ENCODE measurements around the gene L3MBTL2. TPM values are rescaled to one million over a fixed set of nuclear protein-coding genes. Genes with fewer than 3 reads are reported as not detected.

L3MBTL2 gene
- total RNA-seq, 1 donor from 2014 or later = 25.8 TPM

DNA sequence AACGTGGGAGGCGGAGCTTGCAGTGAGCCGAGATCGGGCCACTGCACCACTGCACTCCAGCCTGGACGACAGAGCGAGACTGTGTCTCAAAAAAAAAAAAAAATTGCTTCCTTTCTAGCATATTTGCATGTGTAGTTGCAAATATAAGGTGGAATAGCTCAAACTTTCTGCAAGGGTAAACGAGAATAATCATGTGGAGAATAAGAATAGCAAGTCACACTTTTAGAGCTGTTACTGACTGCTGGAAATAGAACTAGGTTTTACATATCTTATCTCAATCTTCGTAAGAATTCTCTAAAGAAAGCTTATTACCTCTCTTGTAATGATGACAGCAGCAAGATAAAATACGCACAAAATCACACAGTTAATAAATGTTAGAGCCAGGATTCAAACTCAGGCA, 1.6 kb downstream of the L3MBTL2 start:
- no peak for DNase-seq (ENCODE audit: extremely low read depth, low read depth, low spot score)

DNA sequence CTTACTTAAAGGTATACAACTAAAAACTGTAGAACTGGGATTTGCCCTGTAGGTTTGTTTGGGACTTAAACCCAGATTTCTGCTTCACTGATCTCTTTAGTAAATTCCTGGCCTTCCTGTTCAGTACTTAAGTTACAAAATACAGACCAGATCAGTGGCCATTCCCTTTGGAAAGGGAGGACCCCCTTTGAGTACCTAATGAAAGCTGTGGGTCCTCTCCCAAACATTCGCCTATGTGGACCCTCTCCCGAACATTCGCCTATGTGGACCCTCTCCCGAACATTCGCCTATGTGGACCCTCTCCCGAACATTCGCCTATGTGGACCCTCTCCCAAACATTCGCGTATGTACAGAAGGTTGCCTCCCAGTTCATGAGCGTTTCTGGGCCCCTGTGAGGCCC, 10.3 kb downstream of the L3MBTL2 start:
- DNase-seq (ENCODE audit: extremely low read depth, low read depth, low spot score) = no peak

DNA sequence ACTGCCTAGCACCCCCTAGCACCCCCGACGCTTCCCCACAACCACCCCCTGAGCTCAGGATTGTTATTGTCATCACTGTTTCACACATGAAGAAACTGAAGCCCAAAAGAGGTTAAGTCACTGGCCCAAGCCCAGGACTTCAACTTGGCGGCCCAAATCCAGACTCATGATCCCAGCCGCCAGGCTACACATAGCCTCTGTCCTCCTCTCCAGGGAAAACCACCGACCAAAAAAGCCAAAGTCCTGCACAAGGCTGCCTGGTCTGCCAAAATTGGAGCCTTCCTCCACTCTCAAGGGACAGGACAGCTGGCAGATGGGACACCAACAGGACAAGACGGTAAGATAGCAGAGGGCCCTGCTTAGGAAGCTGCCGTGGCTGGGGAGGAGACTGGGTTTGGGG, 10.8 kb downstream of the L3MBTL2 start:
- DNase-seq (ENCODE audit: extremely low read depth, low read depth, low spot score) = no peak

DNA sequence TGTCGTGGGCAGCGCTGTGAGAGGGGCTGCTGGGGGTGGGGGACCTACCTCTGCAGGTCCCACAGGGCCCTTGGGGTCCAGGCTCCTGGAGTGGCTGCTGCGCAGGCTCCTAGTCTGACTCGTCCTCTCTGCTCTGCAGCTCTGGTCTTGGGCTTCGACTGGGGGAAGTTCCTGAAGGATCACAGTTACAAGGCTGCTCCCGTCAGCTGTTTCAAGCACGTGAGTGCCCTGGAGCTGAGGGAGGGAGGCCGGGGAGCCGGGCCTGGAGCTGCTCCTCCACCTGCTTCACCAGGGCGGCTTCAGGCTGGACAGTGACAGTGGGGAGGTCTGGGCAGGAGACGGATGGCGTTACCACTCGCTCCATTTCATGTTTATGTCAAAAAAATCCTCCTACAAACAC, 11.9 kb downstream of the L3MBTL2 start:
- no peak for DNase-seq (ENCODE audit: extremely low read depth, low read depth, low spot score)

DNA sequence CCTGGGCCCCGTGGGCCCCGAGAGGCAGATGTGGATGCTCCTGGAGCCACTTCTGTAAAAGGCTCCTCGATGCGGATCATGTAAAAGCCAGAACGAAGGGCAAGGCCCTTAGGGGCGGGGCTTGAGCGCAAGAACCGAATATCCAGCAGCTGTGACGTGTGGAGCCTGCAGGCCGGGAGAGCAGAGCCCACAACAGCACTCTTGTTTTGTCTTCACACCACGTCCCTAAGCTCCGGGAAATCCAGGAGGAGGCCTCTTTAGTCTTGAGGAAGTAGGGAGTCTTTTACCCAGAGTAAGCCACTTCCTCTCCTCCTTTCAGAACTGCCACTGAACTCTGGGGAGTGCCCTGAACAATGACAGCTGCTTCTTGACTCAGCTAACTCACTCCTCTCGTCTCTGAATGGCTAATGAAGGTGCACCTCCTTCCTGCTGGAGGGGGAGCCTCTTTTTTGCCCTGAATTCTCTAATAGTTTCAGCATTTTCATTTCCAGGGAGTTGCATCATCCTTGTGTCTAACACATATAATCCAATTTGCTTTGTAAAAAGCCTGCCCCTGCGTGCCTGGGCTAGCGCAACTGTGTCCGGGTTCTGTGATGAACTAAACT, 12.5 kb downstream of the L3MBTL2 start:
- DNase-seq (ENCODE audit: extremely low read depth, low read depth, low spot score) = no peak

DNA sequence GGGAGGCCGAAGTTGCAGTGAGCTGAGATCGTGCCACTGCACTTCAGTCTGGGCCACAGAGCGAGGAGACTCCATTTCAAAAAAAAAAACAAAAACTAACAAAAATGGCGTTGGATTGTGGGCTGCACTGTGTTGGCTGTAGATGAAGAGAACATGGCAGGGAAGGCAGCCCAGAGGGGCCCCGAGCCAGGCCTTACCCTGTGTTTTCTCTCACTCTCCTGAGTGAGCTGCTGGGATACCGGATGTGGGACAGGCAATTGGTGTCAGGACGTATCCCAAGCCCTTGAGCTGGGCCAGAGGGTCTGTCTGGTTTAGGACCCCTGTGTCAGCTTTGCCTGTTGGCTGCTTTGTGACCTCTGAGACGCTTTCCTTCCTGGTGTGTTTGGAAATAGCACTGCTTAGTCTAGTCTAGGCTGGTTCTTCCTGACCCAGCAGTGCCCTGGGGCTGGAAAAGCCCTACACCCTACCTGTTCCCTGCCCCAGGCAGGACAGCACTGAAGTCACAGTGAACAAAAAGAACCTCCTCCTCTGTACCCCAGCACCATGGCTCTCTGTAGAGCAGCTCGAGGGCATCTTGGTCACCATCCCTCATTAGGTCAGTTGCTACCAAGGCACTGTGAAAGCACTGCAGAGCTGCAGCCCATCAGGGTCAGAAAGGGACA, 17.9 kb downstream of the L3MBTL2 start:
- no peak for DNase-seq (ENCODE audit: extremely low read depth, low read depth, low spot score)

DNA sequence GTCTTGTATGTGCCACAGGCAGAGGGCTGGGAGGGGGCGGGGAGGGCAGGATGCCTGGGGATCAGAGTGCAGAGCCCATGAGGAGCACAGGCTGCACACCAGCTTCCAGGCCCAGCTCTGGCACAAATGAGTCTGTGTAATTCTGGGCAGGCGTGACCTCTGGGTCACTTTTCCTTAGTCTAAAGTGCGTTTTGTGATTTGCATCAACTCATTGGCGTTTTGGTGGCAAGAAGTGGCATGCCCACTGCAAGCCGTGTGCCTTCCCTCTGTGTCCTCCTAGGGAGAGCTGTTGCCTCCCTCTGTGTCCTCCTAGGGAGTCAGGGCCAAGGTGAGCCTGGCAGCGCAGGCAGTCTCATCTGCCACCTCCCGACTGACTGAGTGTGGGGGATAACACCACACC, 18.4 kb downstream of the L3MBTL2 start:
- DNase-seq (ENCODE audit: extremely low read depth, low read depth, low spot score) = no peak

DNA sequence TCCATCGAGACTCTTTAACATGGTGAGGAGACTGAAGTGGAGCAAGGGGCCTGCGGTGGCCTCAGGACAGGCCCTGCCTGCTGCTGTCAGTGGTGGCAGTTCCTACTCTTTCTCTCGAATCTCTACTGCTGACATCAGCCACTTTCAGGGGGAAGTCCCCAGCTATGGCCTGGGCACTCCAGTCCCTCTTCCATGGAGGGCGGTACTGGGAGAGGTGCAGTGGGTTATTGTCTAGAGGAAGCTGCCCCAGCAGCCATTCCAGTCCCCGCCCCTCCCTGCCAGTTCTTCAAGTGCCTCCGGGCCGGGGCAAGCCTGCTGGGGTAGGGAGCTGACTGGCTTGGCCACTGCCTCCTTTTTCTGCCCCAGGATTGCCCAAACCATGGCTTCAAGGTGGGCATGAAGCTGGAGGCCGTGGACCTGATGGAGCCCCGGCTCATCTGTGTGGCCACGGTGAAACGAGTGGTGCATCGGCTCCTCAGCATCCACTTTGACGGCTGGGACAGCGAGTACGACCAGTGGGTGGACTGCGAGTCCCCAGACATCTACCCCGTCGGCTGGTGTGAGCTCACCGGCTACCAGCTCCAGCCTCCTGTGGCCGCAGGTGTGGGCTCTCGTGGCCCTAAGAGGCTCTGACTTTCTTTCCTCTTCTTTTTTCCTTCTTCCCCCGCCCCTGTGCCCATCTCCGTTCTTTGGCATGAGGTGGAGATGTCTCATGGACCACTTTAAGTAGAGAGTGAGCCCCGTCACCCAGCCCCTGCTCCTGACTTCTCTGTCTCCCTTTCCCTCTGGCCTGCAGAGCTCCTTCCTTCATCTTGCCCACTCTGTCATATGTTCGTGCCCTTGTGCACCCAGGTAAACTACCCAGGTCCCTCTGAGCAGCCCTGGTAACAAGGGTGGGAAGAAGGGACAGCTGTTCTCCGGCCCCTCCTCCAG, 21.9 kb downstream of the L3MBTL2 start:
- DNase-seq (ENCODE audit: extremely low read depth, low read depth, low spot score) = no peak

DNA sequence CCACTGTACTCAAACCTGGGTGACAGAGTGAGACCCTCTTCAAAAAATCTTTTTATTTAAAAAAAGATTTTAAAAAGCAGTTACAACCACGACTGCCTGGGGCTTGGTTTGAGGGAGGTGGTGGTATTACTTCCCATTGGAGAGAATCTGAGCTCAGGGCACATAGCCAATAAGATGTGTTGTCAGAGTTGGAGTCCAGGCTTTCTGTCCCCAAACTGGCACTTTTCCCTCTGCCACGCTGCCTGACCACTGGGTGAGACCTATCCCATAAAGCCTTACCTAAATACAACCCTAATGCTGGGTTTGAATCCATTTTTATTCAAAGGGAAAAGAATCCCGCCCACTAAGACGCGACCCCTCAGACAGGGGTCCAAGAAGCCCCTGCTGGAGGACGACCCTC, 24.1 kb downstream of the L3MBTL2 start:
- no peak for DNase-seq (ENCODE audit: extremely low read depth, low read depth, low spot score)

DNA sequence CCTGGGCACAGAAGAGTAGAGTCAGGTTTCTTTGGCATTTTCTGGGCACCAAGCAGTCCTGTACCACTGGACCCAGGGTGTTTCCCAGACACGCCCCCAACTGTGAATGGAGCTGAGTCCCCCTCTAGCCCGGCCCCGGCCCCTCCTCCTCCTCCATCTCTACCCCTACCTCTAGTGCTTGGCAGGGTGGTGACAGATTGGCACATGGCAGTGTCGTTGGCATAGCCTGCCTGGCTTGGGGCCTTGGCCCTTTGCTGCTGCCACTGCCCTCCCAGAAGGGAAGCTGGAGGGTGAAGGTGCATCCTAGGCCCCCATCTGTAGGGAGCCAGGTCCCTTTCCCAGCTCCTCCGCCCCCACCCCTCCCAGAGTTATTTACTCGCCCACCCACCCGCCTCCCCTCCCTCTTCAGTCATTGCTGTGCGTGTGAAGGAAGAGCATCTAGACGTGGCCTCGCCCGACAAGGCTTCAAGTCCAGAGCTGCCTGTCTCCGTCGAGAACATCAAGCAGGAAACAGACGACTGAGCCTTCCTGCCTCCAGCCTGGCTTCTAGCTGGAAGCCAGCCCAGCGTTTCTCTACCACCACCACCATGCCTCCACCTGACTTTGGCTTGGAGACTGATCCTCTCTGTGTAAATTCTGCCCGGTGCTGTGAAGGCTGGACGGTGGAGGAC, 24.8 kb downstream of the L3MBTL2 start:
- peak; percentile 34 for DNase-seq (ENCODE audit: extremely low read depth, low read depth, low spot score)

DNA sequence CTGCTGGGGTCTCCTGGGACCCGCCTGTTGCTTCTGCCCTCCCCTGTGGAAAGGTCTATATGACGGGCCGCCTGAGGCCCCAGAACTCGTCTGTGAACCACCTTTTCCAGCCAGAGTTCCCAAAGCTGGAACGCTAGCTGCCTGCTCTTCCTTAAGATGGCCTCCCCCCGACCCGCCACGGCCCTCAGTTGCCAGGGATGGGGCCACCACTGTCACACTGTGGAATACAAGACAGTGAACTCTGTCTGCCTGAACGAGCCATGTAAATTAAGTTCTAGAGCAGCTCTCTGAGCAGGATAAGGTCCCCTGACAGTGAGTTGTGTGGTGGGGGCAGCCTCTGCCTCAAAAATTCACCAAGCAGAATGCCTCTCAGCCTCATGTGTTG, 25.3 kb downstream of the L3MBTL2 start:
- DNase-seq (ENCODE audit: extremely low read depth, low read depth, low spot score) = no peak

DNA sequence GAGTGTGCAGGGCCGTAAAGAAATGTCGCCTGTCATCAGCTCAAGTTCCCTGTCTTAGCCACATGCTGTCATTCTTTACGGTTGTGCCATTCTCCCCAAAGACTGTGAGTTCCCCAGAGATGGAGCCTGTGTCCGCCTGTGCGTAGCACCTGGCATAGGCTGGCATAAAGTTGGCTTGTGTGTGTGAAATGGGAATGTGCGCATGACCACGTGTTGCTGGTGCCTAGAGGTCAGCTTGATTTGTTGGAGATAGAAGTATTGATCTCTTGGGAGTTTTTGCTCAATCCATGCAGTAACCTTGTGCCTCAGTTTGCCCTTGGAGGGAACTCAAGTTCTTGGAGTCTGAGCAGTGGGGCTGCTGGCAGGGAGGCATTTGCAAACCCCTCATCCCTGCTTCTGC, 26.3 kb downstream of the L3MBTL2 start:
- no peak for DNase-seq (ENCODE audit: extremely low read depth, low read depth, low spot score)

DNA sequence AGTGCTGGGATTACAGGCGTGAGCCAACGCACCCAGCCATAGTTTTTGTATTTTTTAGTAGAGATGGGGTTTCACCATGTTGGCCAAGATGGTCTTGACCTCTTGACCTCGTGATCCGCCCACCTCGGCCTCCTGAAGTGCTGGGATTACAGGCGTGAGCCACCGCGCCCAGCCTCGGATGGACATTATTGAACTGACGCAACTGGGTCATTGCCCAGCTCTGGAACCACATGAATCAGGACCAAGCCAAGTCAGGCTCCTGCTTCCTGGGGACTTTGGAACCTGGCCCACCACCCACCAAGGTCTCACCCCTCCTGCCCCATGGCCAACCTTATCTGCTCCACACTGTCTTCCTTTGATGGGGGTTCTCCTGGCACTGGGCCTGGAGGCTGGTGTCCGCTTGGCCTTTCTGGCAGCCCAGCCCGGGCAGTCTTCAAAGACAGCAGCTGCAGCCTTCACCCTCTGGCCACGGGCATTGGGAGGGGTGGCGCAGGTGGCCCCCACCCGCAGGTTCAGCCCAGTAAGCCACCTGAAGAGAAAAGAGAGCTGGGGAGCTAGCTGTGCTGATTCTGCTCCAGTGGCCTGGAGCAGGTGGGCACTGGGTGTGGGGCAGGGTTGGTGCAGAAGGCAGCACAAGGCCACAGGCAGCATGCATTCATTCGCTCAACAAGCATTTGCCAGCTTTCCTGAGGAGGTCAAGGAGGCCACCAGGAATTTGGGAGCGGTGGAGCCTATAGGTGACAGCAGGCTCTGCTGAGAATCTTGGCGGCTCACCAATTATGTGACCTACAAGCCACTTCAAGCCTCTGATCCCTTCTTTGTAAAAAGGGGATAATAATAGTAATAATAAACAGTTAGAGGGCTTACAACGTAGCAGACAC, 29.9 kb downstream of the L3MBTL2 start:
- no peak for DNase-seq (ENCODE audit: extremely low read depth, low read depth, low spot score)

DNA sequence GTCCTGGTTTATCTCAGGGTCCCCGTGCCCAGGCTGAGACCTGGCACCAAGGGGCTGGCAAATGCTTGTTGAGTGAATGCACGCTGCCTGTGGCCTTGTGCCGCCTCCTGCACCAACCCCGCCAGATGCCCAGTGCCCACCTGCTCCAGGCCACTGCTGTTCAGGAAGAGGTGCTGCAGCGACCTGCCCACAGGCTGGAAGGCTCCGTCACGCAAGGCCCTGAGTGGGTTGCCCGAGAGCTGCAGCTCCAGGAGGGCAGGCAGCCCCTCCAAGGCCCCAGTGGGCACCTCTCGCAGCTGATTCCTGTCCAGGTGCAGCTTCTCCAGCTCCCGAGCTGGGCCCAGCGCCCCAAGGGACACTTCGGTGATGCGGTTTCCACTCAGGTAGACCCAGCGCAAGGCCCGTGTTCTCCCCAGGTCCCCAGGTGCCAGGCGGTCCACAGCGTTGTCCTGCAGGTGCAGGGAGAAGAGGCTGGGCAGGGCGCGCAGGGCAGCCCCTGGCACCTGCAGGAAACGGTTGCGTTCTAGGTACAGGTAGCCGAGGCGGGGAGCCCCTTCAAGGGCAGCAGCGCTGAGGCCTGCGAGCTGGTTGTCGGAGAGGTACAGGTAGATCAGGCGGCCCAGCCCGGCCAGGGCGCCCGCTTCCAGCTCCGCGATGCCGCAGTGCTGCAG, 32.1 kb downstream of the L3MBTL2 start:
- DNase-seq (ENCODE audit: extremely low read depth, low read depth, low spot score) = no peak

DNA sequence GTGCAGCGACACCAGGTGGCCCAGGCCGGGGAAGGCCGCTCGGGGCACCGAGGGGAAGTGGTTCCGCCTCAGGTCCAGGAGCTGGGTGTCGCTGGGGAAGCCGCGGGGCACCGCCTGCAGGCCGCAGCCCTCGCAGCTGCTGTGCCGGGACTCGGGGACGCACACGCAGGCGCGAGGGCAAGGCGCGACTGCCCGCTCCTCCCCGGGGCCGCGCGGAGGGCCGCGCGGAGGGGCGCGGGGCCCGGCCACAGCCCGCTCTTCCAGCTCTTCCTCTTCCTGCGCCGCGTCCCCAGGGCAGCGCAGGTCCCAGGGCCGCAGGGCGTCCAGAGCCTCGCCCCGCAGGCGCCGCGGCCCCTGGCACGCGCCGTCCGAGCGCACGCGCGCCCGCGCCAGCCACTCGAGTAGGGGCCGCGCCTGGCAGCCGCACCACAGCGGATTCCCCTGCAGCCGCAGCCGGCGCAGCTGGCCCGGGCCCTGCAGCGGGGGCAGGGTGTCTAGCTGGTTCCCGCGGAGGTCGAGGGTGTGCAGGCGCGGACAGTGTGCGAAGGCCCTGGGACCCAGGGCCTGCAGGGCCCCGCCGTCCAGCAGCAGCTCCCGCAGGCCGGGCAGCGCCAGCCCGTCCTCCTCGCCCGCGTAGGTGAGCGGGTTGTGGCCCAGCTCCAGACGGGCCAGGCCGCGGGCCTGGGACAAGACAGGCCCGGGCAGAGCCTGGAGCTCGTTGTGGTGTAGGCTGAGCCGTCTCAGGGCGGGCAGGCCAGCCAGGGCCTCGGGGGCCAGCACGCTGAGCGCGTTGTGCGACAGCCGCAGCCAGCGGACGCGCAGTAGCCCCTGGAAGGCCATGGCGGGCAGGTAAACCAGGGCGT, 32.8 kb downstream of the L3MBTL2 start:
- no peak for DNase-seq (ENCODE audit: extremely low read depth, low read depth, low spot score)

DNA sequence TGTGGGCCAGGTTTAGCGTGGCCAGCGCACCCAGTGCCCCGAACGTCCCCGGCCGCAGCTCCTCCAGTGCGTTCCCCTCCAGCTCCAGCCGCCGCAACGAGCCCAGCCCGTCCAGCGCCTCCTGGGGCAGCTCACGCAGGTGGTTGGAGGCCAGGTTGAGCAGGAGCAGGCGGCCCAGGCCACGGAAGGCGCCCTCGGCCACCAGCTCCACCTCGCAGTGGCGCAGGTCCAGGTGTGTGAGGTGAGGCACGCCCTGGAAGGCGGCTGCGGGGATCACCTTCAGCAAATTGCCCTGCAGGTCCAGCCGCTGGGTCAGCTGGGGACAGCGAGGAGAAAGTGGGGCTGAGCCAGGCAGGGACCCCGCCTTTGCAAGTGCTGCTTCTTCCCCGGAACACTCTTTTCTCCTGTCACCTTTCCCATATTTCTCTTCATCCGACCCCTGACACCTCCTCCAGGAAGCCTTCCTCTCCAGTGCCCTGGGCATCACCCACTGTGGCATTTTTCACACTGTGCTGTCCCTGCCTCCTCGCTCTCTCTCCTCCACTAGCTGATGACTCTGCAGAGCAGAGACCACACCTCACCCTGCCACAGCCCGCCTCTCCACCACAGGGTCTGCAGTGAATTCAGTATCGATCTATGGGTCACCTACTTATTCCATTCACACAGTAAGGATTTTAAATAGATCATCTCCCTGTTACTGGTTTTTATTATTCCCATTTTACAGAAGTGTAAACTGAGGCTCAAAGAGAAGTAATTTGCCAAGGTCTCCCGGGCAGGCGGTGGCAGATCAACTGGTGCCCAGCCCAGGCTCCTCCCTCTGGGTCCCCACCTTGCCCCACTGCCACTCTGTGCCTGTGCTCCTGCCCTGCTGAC, 33.7 kb downstream of the L3MBTL2 start:
- no peak for DNase-seq (ENCODE audit: extremely low read depth, low read depth, low spot score)

DNA sequence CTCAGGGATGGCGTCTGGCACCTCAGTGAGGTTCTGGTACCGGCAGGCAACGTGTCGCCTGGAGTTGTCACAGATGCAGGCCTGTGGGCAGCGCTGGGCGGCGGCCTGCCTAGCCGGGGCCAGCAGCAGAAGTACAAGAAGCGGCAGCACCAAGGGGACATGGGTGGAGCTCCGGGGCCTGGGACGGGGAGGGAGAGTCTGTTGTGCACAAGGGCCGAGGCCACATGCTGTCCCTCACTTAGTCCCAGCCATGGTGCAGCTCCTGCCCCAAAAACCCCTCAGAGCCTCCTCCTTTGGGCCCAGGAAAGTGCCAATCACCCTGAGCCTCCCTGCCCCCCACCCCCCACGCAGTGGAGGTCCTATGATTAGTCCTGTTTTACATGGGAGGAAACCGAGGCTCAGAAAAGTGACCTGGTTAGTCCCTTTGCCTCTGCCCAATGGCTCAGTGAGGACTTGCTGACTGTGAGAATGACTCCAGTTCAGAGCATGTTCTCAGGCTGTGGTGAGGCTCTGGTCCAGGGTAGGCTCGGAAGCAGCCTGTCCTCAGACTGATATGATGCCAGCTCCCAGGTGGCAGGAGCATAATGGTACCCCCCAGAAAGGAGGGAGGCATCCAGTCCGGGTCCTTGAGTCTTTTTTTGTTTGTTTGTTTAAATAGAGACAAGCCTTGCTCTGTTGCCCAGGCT, 34.5 kb downstream of the L3MBTL2 start:
- no peak for DNase-seq (ENCODE audit: extremely low read depth, low read depth, low spot score)

Data from glomerular endothelial cell (primary cell).